Neuronal stem cell (in vitro differentiated cells): Measurements from ENCODE around the gene TTLL13.

Source experiments
- DNase-seq: peaks from one replicate; pipeline ENCODE4 v3.0.0-alpha.2; 2013; ENCODE audit warnings: low spot score
- H2AFZ ChIP-seq: one replicate; pipeline ENCODE4 v1.6.1; 2013; ENCODE audit warnings: mild to moderate bottlenecking, low read length, inconsistent platforms
- H2AK5ac ChIP-seq: 2 replicates; pipeline ENCODE4 v1.6.1; 2013; ENCODE audit warnings: low read depth, mild to moderate bottlenecking, inconsistent platforms, low read length, moderate library complexity, mixed read lengths
- H2BK120ac ChIP-seq: 2 replicates; pipeline ENCODE4 v1.6.1; 2013; ENCODE audit warnings: low read depth, mild to moderate bottlenecking, inconsistent platforms, low read length, moderate library complexity, mixed read lengths
- H2BK12ac ChIP-seq: one replicate; pipeline ENCODE4 v1.6.1; 2013; ENCODE audit warnings: low read length, inconsistent platforms
- H2BK15ac ChIP-seq: 2 replicates; pipeline ENCODE4 v1.6.1; 2013; ENCODE audit warnings: mild to moderate bottlenecking, low read length, inconsistent platforms, mixed read lengths
- H2BK5ac ChIP-seq: one replicate; pipeline ENCODE4 v1.6.1; 2013; ENCODE audit warnings: inconsistent platforms, mild to moderate bottlenecking, low read length, moderate library complexity
- H3K14ac ChIP-seq: one replicate; pipeline ENCODE4 v1.6.1; 2013; ENCODE audit warnings: low read length, inconsistent platforms
- H3K18ac ChIP-seq: 2 replicates; pipeline ENCODE4 v1.6.1; 2013; ENCODE audit warnings: low read length, inconsistent platforms
- H3K23ac ChIP-seq: 2 replicates; pipeline ENCODE4 v1.6.1; 2013; ENCODE audit warnings: low read depth, mild to moderate bottlenecking, mixed read lengths, low read length, inconsistent platforms; ENCODE audit not compliant: poor library complexity
- H3K27ac ChIP-seq: replicated peaks from 3 replicates; pipeline ENCODE4 v1.5.1; 2013; ENCODE audit warnings: low read length, inconsistent platforms
- H3K27me3 ChIP-seq, 3 experiments: 2 replicates each; pipeline ENCODE4 v1.6.1; 2013; ENCODE audit warnings: low read length in 3 of 3, mild to moderate bottlenecking in 2 of 3, inconsistent platforms in 1 of 3, low read depth in 1 of 3, mixed read lengths in 1 of 3, moderate library complexity in 1 of 3; ENCODE audit not compliant: control insufficient read depth in 3 of 3, insufficient read depth in 3 of 3
- H3K36me3 ChIP-seq, 2 donors: replicated peaks in 1 of 2; 2 replicates each; pipeline ENCODE4 v1.6.1; 2013; ENCODE audit warnings: low read length in 2 of 2; ENCODE audit not compliant: control insufficient read depth in 2 of 2, insufficient read depth in 2 of 2
- H3K4ac ChIP-seq: 2 replicates; pipeline ENCODE4 v1.6.1; 2013; ENCODE audit warnings: inconsistent platforms, mild to moderate bottlenecking, low read length, moderate library complexity
- H3K4me1 ChIP-seq, 2 donors: 1 replicate in 1 of 2; 2 replicates in 1 of 2; pipeline ENCODE4 v1.6.1; 2013; ENCODE audit warnings: low read length in 2 of 2, low read depth in 1 of 2; ENCODE audit not compliant: control insufficient read depth in 2 of 2, insufficient read depth in 1 of 2
- H3K4me2 ChIP-seq: one replicate; pipeline ENCODE4 v1.6.1; 2013; ENCODE audit warnings: mild to moderate bottlenecking, low read length, inconsistent platforms; ENCODE audit not compliant: insufficient read depth, poor library complexity, severe bottlenecking
- H3K4me3 ChIP-seq, 2 donors: 2 replicates each; pipeline ENCODE4 v1.5.1; 2013; ENCODE audit warnings: low read length in 2 of 2, mild to moderate bottlenecking in 2 of 2, inconsistent platforms in 1 of 2, moderate library complexity in 1 of 2
- H3K79me1 ChIP-seq: one replicate; pipeline ENCODE4 v1.6.1; 2013; ENCODE audit warnings: low read depth, mild to moderate bottlenecking, inconsistent platforms, low read length, moderate library complexity
- H3K9ac ChIP-seq: one replicate; pipeline ENCODE4 v1.6.1; 2013; ENCODE audit warnings: mild to moderate bottlenecking, low read depth, low read length, inconsistent platforms; ENCODE audit not compliant: poor library complexity
- H3K9me3 ChIP-seq, 2 donors: replicated peaks in 1 of 2; 2 replicates each; pipeline versions ENCODE3 to v1.6.1; 2013; ENCODE audit warnings: low read length in 2 of 2, mild to moderate bottlenecking in 2 of 2, inconsistent platforms in 1 of 2, low read depth in 1 of 2, mixed read lengths in 1 of 2, moderate library complexity in 1 of 2; ENCODE audit not compliant: control insufficient read depth in 2 of 2, insufficient read depth in 1 of 2
- H4K8ac ChIP-seq: one replicate; pipeline ENCODE4 v1.6.1; 2013; ENCODE audit warnings: low read depth, mild to moderate bottlenecking, inconsistent platforms, low read length, moderate library complexity
- H4K91ac ChIP-seq: one replicate; pipeline ENCODE4 v1.6.1; 2013; ENCODE audit warnings: low read length, low read depth, mild to moderate bottlenecking, inconsistent platforms; ENCODE audit not compliant: poor library complexity
- WGBS, 2 donors: extraction: QIAGEN DNeasy Blood & Tissue Kit; methylation state at CpG; one replicate each; pipeline ENCODE4 v1.1.7; 2013; ENCODE audit warnings: missing lambda C conversion rate in 2 of 2, mixed read lengths in 1 of 2; ENCODE audit not compliant: insufficient read length in 2 of 2, insufficient replicate concordance in 1 of 2; ENCODE audit errors: extremely low coverage in 2 of 2; 5-methylcytosine and 5-hydroxymethylcytosine counted together

The TTLL13 gene

DNA sequence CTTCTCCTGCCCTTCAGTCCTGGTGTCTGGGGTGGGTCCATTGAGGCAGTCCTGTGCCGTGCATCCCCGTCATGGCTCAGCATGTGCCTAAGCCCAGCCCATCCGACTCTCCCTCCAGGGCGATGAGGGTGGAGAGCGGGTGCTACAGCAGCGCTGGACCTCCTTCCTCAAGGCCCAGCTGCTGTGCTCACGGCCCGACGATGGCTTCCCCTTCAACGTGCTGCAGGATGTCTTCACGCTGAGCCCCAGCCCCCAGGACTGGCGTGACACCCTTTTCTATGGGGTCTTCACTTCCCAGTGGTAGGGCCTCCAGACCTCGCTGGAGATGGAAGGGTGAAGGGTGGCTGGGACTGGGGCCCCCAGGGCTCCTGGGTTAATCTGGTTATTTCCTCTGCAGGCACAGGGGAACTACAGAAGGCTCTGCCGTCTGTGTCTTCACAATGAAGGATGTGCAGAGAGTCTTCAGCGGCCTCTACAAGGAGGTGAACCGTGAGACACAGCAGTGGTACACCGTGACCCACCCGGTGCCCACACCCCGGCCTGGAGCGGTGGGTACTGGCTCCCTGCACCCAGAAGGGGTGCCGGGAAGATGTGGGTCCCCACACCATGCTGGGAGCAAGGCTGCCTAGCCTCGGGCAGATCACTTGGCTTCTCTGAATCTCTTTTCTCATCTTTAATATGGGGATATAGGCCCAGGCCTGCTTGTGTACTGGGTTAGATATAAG is 25.8 kb upstream of the TTLL13 start:
- Histone ChIP-seq H3K27ac (no peak overlapping the region), H3K14ac (no peak overlapping the region), H3K4me1 (no peaks in the 10 kb centered on the region), H2BK12ac (no peak overlapping the region), H3K79me1 (peaks cover 11% of the 10 kb centered on the region), H2AK5ac (no peak overlapping the region), H2BK15ac (no peak overlapping the region), H4K91ac (no peak overlapping the region), H4K8ac (no peak overlapping the region), H3K18ac (no peak overlapping the region), H3K36me3 (peaks cover 41 to 65% of the 10 kb centered on the region in 2 donors), H3K9me3 (no peaks in the 10 kb centered on the region), H3K4ac (no peak overlapping the region), H3K4me3 (peak overlapping the region in 1 of 2 donors; percentile 22), H3K27me3 (no peaks in the 10 kb centered on the region), H2BK120ac (no peak overlapping the region), H2BK5ac (peak overlapping the region; percentile 48), H2AFZ (no peak overlapping the region), H3K4me2 (no peak overlapping the region), H3K23ac (peak overlapping the region; percentile 93), H3K9ac (peak overlapping the region; percentile 74)
- WGBS, 2 donors, result no CpG with 5 or more reads among the region's 22 CpGs
- DNase-seq, result no peak

DNA sequence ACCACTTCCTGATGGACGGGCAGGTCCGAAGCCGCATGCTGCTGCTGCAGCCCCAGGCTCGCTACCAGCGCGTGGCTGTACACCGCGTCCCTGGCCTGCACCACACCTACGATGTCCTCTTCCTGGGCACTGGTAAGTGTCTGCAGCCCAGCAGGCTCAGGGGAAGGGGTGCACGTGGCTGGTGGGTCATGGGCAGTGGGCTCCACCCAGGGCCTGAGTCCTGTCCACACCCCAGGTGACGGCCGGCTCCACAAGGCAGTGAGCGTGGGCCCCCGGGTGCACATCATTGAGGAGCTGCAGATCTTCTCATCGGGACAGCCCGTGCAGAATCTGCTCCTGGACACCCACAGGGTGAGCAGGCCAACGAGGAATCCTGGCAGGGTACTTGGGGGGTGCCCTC is 24.3 kb upstream of the TTLL13 start:
- H4K91ac ChIP-seq, result no peak overlapping the region
- H3K4me2 ChIP-seq, result no peak overlapping the region
- no peak overlapping the region for H4K8ac ChIP-seq
- no peaks in the 10 kb centered on the region for H3K9me3 ChIP-seq
- no peak overlapping the region for H2BK15ac ChIP-seq
- H2AK5ac ChIP-seq, result no peak overlapping the region
- peak overlapping the region; percentile 38 for H3K18ac ChIP-seq
- DNase-seq, result no peak
- no peak overlapping the region for H3K27ac ChIP-seq
- peak overlapping the region; percentile 85 for H3K23ac ChIP-seq
- H3K4me1 ChIP-seq, result no peaks in the 10 kb centered on the region
- H2AFZ ChIP-seq, result no peak overlapping the region
- H3K14ac ChIP-seq, result no peak overlapping the region
- no peaks in the 10 kb centered on the region for H3K27me3 ChIP-seq
- no peak overlapping the region for H2BK12ac ChIP-seq
- H2BK5ac ChIP-seq, result no peak overlapping the region
- WGBS, 2 donors, result no CpG with 5 or more reads among the region's 17 CpGs
- no peak overlapping the region for H3K9ac ChIP-seq
- peaks cover 52 to 79% of the 10 kb centered on the region in 2 donors for H3K36me3 ChIP-seq
- peak overlapping the region in 1 of 2 donors; percentile 3 for H3K4me3 ChIP-seq
- peak overlapping the region; percentile 67 for H2BK120ac ChIP-seq
- H3K4ac ChIP-seq, result no peak overlapping the region
- H3K79me1 ChIP-seq, result peaks cover 11% of the 10 kb centered on the region

DNA sequence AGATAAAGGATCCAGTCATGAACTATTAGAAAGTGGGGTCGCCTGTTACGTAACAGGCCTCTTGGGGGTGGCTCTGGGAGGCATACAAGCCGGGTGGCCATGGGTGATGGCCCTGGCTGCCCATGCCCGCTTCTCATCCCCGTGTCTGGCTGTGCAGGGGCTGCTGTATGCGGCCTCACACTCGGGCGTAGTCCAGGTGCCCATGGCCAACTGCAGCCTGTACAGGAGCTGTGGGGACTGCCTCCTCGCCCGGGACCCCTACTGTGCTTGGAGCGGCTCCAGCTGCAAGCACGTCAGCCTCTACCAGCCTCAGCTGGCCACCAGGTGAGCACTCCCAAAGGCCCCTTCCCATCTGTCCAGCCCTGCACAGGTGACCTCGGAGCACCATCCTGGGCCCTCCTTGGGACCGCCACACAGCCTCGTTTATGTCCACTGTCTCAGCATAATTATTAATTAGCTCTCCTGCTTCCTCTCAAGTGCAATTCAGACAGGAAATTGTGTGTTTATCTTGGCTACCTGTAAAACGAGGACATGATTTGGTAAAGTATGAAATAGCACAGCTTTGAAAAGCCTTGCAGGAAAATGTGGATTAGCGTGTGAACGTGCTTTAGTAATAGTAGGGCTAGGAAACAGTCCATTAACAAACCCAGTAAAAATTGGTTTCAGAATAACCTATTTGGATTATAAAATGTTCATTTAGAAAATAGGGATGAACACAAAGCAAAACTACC is 23.7 kb upstream of the TTLL13 start:
- Histone ChIP-seq H2BK12ac (no peak overlapping the region), H3K9ac (no peak overlapping the region), H3K23ac (no peak overlapping the region), H3K36me3 (peaks cover 59 to 83% of the 10 kb centered on the region in 2 donors), H3K14ac (no peak overlapping the region), H4K91ac (no peak overlapping the region), H3K27me3 (no peaks in the 10 kb centered on the region), H4K8ac (no peak overlapping the region), H2AFZ (no peak overlapping the region), H2BK15ac (no peak overlapping the region), H2BK120ac (no peak overlapping the region), H3K18ac (no peak overlapping the region), H3K79me1 (peaks cover 9% of the 10 kb centered on the region), H2BK5ac (no peak overlapping the region), H3K4me2 (no peak overlapping the region), H3K4ac (no peak overlapping the region), H2AK5ac (no peak overlapping the region), H3K4me1 (no peaks in the 10 kb centered on the region), H3K4me3 (no peak overlapping the region), H3K9me3 (no peaks in the 10 kb centered on the region), H3K27ac (no peak overlapping the region)
- WGBS, 2 donors, result no CpG with 5 or more reads among the region's 18 CpGs
- no peak for DNase-seq

DNA sequence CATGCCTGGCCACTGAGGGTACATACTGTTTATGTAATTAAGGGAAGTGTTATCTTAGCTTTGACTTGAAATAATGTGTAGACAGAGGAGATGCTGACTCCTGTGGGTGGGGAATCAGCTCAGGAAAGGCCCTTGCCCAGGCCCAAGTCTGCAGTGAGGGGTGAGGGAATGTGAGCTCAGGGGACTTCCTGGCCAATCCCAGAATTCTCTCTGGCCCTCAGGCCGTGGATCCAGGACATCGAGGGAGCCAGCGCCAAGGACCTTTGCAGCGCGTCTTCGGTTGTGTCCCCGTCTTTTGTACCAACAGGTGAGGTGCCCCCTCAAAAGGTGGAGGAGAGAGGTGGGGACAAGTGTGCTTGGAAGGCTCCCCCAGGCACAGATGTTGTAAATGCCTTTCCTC is 22.0 kb upstream of the TTLL13 start:
- no peak overlapping the region for H3K23ac ChIP-seq
- no peak overlapping the region for H2BK12ac ChIP-seq
- no peak overlapping the region for H4K91ac ChIP-seq
- DNase-seq, result no peak
- no peak overlapping the region for H2AFZ ChIP-seq
- H3K79me1 ChIP-seq, result peaks cover 8% of the 10 kb centered on the region
- no peak overlapping the region for H2BK5ac ChIP-seq
- no peak overlapping the region for H2BK120ac ChIP-seq
- no peak overlapping the region for H2AK5ac ChIP-seq
- no peak overlapping the region for H3K9ac ChIP-seq
- H3K36me3 ChIP-seq, result peaks cover 56 to 82% of the 10 kb centered on the region in 2 donors
- H2BK15ac ChIP-seq, result no peak overlapping the region
- no peak overlapping the region for H3K27ac ChIP-seq
- WGBS, 2 donors, result no CpG with 5 or more reads among the region's 7 CpGs
- no peak overlapping the region for H3K14ac ChIP-seq
- no peak overlapping the region for H3K4ac ChIP-seq
- no peaks in the 10 kb centered on the region for H3K4me1 ChIP-seq
- H3K9me3 ChIP-seq, result no peaks in the 10 kb centered on the region
- H3K4me2 ChIP-seq, result no peak overlapping the region
- H3K18ac ChIP-seq, result no peak overlapping the region
- H3K4me3 ChIP-seq, result no peak overlapping the region
- H3K27me3 ChIP-seq, result no peaks in the 10 kb centered on the region
- no peak overlapping the region for H4K8ac ChIP-seq
